GM06990 (cell line): ENCODE results near the gene LRIF1.

ENCODE experiments used
- DNase-seq: peaks from one replicate; pipeline ENCODE4 v3.0.0-alpha.2; 2011; ENCODE audit not compliant: insufficient read length; ENCODE audit errors: extremely low read depth
- H3K27me3 ChIP-seq: replicated peaks from 2 replicates; pipeline ENCODE4 v1.6.0; 2011; ENCODE audit warnings: low read length; ENCODE audit not compliant: control insufficient read depth, insufficient read depth
- H3K36me3 ChIP-seq: 2 replicates; pipeline ENCODE4 v1.5.1; 2011; ENCODE audit warnings: low read length; ENCODE audit not compliant: control insufficient read depth, insufficient read depth
- H3K4me3 ChIP-seq: replicated peaks from 2 replicates; pipeline ENCODE4 v1.5.1; 2011; ENCODE audit warnings: low read depth, mild to moderate bottlenecking, control low read depth, low read length
- TF ChIP-seq, protein P1 (sequence below): IDR thresholded peaks from 2 replicates; pipeline ENCODE4 v1.5.1; 2011; ENCODE audit warnings: low read length, control low read depth, mild to moderate bottlenecking, inconsistent platforms; ENCODE audit not compliant: insufficient read depth, poor library complexity, severe bottlenecking

Gene LRIF1

DNA sequence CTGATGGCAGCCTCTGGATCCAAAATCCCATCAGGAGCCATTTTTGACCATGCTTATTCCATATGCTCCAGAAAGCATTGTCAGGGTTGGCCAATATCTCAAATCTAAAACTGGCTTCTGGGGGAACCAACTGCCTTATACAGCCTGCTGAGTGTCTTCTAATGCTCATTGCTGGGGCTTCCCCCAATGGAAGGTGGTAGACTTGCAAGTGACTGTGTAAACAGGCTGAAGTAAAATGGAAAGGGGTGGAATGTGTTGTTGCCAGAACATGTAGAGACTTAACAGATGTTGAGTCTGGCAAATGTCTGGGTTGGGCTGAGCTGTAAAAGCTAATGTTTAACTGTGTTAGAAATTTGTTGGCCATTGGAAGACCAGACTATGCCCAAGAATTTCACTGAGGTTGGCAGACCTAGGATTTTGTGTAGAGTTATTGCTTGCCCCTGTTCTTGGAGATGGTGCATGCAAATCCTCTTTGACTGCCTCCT lies 22.7 kb upstream of the LRIF1 start:
- Histone ChIP-seq H3K36me3 (no peaks in the 10 kb centered on the region), H3K4me3 (no peak overlapping the region), H3K27me3 (no peaks in the 10 kb centered on the region)
- TF ChIP-seq, protein P1, sequence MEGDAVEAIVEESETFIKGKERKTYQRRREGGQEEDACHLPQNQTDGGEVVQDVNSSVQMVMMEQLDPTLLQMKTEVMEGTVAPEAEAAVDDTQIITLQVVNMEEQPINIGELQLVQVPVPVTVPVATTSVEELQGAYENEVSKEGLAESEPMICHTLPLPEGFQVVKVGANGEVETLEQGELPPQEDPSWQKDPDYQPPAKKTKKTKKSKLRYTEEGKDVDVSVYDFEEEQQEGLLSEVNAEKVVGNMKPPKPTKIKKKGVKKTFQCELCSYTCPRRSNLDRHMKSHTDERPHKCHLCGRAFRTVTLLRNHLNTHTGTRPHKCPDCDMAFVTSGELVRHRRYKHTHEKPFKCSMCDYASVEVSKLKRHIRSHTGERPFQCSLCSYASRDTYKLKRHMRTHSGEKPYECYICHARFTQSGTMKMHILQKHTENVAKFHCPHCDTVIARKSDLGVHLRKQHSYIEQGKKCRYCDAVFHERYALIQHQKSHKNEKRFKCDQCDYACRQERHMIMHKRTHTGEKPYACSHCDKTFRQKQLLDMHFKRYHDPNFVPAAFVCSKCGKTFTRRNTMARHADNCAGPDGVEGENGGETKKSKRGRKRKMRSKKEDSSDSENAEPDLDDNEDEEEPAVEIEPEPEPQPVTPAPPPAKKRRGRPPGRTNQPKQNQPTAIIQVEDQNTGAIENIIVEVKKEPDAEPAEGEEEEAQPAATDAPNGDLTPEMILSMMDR, result no peak
- no peak for DNase-seq

DNA sequence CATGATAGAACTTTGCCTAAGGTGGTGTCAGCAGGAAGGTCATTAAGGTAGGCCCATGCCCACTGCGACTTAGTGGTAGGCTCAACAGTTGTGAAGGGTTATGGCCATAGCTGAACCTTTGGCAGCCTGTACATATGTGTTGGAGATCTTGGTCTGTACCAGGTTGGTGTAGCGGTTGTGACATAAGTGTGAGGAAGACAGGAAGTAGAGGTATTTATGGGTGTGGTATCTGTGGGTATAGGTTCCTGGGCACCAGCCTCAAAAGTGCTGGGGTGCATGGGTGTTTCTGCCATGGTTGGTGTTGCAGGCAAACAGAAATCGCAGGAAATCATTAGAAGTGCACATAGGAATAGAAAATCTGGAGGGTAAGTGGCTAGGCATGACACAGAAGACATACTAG lies 18.6 kb upstream of the LRIF1 start:
- no peak for DNase-seq

DNA sequence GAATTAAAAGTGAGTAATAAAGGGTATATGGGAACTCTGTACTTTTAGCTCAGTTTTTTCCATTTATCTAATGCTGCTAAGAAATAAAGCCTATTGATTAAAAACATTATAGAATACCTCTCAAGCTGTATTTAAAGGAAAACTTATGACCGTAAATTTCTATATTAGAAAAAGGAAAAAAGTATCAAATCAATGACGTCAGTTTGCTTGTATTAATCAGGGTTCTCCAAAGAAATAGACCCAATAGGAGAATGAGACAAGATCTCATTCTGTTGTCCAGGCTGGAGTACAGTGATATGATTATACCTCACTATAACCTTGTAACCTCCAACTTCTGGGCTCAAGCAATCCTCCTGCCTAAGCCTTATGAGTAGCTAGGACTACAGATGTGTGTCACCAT lies 15.4 kb upstream of the LRIF1 start:
- Histone ChIP-seq H3K4me3 (no peak overlapping the region), H3K36me3 (no peaks in the 10 kb centered on the region), H3K27me3 (no peaks in the 10 kb centered on the region)
- TF ChIP-seq, protein P1, result no peak
- DNase-seq, result no peak

More for the DNA sequence above, 18.6 kb upstream of the LRIF1 start:
- H3K36me3 ChIP-seq, result no peaks in the 10 kb centered on the region
- H3K27me3 ChIP-seq, result no peaks in the 10 kb centered on the region
- TF ChIP-seq, protein P1, result no peak
- H3K4me3 ChIP-seq, result no peak overlapping the region

DNA sequence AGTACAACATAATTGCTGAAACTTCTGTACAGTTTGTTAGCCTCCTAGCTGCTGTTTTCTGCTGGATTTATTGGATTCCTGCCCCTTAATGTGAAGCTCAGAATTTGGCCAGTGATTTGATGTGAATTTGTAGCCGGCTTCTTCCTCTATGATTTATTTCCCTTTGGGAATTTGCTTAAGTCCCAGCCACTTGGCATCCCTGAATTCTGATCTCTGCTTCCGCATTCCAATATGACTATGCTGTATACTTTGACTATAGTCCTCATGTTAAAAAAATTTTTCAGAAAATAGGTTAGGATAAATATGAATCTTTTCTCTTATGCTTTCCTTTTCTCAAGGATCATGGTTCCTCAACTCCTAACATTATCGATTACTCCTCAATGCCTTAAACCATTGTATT lies 12.4 kb upstream of the LRIF1 start:
- DNase-seq, result no peak
- TF ChIP-seq, protein P1, result no peak

DNA sequence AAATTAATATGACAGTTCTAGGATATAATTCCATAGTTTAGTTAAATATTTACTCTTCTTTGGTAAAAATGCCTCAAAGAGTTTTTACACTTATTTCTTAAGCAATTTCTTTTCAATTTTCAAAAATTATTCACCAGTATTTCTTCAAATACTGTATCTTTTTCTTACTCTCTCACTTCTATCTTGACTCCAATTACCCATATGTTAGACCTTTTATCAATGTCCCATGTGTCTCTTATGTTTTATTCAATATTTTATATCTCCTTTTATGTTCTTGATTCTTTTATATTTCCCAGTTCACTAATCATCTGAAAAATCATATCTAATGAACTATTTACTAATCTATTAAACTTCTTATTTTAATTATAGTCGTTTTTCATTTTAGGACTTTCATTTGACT lies 11.5 kb upstream of the LRIF1 start:
- no peaks in the 10 kb centered on the region for H3K36me3 ChIP-seq
- no peak overlapping the region for H3K4me3 ChIP-seq
- TF ChIP-seq, protein P1, result no peak
- H3K27me3 ChIP-seq, result no peaks in the 10 kb centered on the region
- no peak for DNase-seq

More for the DNA sequence above, 12.4 kb upstream of the LRIF1 start:
- no peak overlapping the region for H3K4me3 ChIP-seq
- H3K27me3 ChIP-seq, result no peaks in the 10 kb centered on the region
- H3K36me3 ChIP-seq, result no peaks in the 10 kb centered on the region

DNA sequence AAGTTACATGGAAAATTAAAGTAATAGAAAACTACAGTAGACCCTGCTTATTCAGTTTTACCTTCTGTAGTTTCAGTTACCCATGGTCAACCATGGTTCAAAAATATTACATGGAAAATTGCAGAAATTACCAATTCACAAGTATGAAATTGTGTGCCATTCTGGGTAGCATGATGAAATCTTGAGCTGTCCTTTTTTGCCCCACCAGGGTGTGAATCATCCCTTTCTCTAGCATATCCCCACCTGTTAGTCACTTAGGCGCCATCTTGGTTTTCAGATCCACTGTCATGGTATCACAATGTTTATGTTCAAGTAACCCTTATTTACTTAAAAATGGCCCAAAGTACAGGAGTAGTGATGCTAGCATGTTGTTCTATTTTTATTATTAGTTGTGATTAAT lies 3.5 kb upstream of the LRIF1 start:
- Histone ChIP-seq H3K36me3 (no peaks in the 10 kb centered on the region), H3K4me3 (no peak overlapping the region), H3K27me3 (no peaks in the 10 kb centered on the region)
- no peak for DNase-seq
- TF ChIP-seq, protein P1, result no peak
